Activated T-cell treated with anti-CD3 and anti-CD28 coated beads for 48 hours (primary cell): ENCODE results near the gene THADA.
"Not testable (repeated sequence)": the region's sequence is repeated elsewhere in the genome, so short reads cannot be mapped to it uniquely, and the experiment has no call there.

Source experiments
- DNase-seq: peaks from one replicate; pipeline ENCODE4 v3.0.0-alpha.2; 2020; ENCODE audit warnings: low read depth

Gene THADA

DNA sequence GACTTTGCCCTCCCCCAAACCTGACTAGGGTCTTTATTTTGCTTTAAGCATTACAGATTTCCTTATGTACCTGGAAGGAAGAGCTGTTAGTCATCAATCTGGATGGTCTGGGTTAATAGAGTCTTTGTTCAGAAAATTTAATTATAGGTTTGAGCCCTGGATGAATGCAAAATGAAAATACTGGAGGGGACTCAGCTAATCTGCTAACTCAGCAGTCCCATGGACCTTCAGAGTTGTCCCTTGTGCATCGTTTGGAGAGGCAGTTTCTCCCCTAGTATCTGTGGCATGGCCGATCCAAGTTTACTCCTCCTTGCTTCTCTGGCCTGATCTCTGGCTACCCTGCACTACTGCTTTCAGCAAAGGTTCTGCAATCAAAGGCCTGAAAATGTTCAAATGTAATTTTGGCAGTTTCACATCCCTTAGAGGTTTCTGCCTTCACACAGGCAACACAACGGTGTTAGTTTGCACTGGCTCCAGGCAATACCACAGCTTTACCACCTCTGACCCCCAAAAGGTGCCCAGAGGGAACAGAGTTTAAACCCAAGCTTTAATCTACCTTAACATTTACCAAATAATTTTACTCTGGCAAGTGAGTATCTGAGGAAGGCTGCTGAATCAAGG, 134.3 kb downstream of the THADA start:
- DNase-seq = no peak

- no peak for DNase-seq
Measured at GRCh38 chr2:43460611-43461365, 135.1 kb downstream of the THADA start.

GRCh38 chr2:43460174-43460546, 135.7 kb downstream of the THADA start:
- DNase-seq = no peak

- no peak for DNase-seq
Measured at GRCh38 chr2:43459446-43460173, 136.2 kb downstream of the THADA start.

GRCh38 chr2:43458014-43458628, 137.7 kb downstream of the THADA start:
- no peak for DNase-seq

DNA sequence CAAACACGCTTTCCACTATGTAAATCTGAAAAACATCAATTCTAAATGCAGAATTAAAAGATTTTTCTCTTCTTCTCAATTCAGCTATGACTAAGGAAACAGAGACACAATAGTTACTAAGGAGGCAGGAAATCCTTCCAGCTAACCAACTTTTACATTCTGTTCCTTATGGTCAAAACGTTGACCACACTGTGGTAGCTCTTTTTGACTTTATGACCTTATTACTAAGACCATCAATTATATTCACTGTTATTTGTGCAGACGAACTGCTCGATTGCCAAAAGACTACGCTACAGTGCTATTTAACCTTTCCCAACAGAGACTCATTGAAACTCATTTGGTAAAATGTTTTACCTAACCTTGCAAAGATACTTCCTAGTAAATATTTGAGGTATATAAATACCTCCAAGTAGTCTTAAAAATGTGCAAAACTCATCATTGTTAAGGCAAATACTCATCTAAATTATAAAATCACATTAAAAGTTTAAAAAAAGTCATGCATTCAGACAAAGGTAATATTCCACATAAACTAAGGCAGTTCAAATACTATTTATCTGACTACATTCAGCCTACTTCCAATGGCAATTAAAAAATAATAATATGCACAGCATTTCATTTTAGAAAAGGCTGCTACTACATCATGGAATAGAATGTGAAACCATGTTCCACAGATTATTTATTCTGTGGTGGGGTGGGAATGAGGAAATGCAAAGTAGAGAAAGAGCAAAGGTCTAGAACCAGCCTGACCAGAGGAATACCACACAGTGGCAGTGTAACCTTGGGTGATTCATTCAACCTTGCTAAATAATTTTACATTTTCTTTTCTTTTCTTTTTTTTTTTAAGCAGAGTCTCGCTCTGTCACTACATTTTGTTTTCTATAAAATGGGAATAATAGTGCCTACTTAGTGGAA, 139.9 kb downstream of the THADA start:
- DNase-seq = no peak

DNA sequence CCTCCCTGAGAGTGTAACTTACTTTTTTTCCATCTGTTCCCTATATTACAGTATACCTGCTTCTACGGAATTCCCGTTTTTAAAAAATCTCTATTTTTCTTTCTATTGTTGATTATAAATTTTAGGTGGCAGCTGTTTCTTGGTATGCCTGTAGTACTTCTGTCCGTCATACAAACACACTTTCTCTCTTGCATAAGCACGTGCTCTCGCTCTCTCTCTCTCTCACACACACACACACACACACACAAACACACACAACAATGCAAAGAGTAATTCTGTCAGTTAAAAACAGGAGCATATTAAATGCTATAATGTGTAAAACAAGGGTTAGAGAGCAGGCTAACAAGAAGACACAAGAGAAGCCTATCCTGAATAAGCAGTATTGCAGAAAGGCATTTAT, 140.5 kb downstream of the THADA start:
- no peak for DNase-seq

DNA sequence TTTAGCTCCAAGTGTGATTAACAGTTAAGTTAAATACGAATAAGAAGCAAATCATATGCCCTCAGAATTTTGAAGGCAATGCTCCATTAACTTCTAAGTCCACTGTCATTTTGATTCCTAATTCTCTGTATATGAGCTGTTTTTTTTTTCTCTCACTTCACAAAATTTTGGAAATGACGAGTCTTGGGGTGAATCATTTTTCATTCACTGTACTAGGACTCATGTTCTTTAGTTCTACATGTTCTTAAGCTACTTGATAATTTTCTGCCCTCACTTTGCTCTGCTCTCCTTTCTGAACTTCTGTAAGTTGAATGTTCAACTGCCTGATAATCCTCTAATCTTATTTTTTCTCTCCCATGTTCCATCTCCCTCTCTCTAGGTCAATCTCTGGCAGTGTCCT, 141.0 kb downstream of the THADA start:
- no peak for DNase-seq

DNA sequence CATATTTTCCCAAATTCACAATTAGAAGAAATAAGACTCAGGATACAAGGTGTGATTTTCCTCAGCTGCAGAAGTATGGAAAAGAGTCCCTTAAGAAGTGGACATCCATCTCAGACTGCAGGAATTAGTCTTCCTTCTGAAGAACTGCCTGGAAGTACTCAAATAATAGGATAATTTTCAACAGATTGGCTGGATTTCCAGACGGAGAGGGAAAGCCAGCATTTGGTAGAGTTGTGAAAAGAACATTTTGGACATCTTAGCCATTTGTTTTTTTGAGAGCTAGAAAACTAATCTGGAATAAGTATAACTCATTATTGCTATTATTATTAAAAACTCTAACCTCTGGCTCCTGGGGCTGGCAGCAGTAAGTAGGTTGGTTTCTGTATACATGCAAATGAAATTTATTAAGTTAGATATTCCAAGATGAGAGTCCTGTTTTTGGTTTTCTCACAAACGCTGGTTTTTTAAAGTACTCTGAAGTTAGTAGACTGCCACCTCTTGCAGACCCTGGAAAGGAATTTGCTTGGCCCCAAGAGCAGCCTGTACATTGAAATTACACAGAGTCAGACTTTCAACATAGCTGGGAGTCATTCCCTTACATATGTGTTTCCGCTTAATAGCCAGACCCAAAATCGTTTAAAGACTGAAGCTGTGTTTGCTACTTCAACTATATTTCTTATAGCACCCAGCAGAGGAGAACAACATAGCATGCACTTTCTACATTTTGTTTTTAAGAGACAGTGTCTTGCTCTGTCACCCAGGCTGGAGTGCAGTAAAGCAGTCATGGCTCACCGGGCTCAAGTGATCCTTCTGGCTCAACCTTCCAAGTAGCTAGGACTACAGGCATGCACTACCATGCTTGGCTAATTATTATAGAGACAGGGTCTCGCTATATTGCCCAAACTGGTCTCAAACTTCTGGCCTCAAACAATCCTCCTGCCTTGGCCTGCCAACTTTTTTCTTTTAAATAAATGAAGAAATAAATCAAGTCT, 142.4 kb downstream of the THADA start:
- no peak for DNase-seq

DNA sequence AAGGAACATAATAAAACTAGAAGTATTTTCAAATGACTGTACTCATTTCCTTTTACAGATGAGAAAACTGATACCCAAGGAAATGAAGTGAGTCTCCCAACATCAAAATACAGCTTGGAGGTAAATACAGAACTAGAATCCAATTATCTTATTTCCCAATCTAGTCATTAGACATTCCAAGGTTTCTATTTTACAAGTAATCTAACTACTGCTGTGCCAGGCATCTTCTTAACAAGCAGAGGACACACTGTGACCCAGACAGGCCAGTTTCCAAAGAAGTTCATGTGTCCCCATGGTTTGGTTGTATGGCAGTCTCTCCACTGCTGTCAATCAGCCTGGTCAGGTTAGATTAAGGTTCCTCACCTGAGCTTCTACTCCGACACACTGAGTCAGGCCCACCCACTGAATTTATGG, 143.5 kb downstream of the THADA start:
- no peak for DNase-seq

- no peak for DNase-seq
Measured at GRCh38 chr2:43450617-43451016, 145.2 kb downstream of the THADA start.

GRCh38 chr2:43448822-43449110, 147.1 kb downstream of the THADA start:
- no peak for DNase-seq

DNA sequence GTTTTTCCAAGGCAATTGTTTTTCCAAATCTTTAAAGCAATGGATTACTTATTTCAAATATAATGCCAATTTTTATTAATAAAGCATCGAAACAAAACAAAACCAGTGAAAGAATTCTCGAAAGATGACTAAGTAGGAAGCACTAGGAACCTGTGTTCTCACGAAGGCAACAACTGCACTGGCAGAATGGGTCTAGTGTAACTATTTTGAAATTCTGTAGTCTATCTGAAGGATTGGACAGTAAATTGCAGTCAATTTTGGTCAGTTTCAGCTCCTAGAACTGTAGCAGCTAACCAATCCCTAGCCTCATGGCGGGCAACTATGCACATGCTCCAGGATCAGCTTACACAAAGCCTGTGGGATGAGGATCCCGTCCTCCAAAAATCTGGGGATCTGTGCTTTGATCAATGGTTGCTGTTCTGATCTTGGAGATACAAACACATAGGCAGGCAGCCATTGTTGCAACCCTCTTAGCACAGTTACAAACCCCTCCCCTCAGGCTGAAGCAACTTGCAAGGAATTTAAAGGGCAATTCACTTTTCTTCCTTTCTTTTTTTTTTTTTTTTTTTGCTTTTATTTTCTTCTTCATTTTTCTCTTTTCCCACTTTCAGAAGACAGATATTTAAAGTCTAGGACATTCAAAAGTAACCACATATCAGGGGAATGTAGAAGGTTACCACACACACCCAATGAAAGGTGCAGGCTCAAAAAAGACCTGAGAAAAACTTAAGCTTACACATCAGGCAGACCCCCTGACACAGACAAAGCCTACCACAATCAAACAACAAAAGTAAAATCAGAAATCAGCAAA, 147.6 kb downstream of the THADA start:
- DNase-seq = no peak

DNA sequence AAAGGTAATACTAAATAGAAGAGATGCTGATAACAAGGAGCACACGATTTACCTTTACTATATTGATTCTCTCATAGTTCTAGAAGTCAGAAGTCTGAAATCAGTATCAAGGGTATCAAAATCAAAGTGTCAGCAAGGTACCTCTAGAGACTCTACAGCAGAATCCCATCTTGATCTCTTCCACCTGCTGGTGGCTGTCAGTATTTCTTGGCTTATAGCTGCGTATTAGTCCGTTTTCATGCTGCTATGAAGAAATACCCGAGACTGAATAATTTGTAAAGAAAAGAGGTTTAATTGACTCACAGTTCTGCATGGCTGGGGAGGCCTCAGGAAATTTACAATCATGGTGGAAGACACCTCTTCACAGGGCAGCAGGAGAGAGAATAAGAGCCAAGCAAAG, 149.1 kb downstream of the THADA start:
- DNase-seq = not testable (repeated sequence)

GRCh38 chr2:43445781-43446180, 150.1 kb downstream of the THADA start:
- no peak for DNase-seq

GRCh38 chr2:43444989-43445645, 150.7 kb downstream of the THADA start:
- DNase-seq = no peak

- no peak for DNase-seq
Measured at GRCh38 chr2:43443282-43443681, 152.6 kb downstream of the THADA start.

DNA sequence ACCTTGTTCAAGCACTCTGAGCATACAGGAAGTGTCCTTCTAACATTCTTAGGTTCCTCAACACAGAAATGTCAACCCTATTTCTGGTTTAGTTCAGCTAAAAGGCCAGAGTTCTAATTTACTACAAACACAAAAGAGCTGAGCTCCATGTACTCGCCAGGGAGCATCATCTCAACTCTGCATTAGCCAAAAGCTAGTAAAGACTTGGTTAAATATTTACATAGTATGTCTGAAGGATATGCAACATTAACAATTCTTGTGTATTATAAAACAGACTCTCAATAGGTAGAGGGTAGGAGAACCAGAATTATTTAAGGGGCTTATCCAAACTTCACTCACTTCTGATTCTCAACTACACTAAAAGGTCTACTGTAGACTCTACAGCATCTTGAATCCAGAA, 154.6 kb downstream of the THADA start:
- DNase-seq = no peak
